HepG2 (cell line): Measurements from ENCODE around the gene POP7. TPM values are rescaled to one million over a fixed set of nuclear protein-coding genes. Genes with fewer than 3 reads are reported as not detected.
A peak's percentile ranks its signal among the peaks of the same experiment; 100 is the strongest.

Source experiments
- ATAC-seq: fragments of 200-7000 bp; cut with Tn5 transposase; 3 replicates; pipeline ENCODE4 v1.9.1; 2020; ENCODE audit warnings: mild to moderate bottlenecking, moderate library complexity
- BruUV-seq: library from RNA; stranded (reverse); fragments of 400-500 nt; replicated peaks from 2 replicates; lab custom pipeline; 2021; lab: Mats Ljungman, UMichigan
- CTCF ChIA-PET: fragments of 300-600 bp; formaldehyde crosslinking; extraction: SDS; loops from one replicate; lab custom pipeline; 2021; ENCODE audit warnings: low total read pairs, inconsistent platforms, low intra/inter-chr PET ratio; lab: Yijun Ruan, JAX
- POLR2A ChIA-PET: fragments of 350-600 bp; sonication (Branson Sonifier 250); formaldehyde crosslinking; loops from one replicate; lab custom pipeline; 2020; ENCODE audit warnings: antibody characterized with exemption, inconsistent platforms; lab: Yijun Ruan, JAX
- DNase-seq: peaks from one replicate; pipeline ENCODE4 v3.0.0-alpha.2; 2015; ENCODE audit warnings: low spot score
- FAIRE-seq: peaks from 3 replicates; lab custom pipeline; 2011; peaks lifted over from hg19 to GRCh38; lab: Jason Lieb, UNC
- H2AFZ ChIP-seq: one replicate; pipeline ENCODE4 v1.6.1; 2011; ENCODE audit warnings: low read length, inconsistent platforms
- H3K27ac ChIP-seq: fragments of 300-600 bp; 3 replicates; pipeline ENCODE4 v1.8.0; 2011; ENCODE audit warnings: mixed run types, mild to moderate bottlenecking, mixed read lengths, low read length, inconsistent platforms; ENCODE audit not compliant: insufficient read depth; ENCODE audit errors: extremely low read length
- H3K27me3 ChIP-seq, 2 experiments: fragments of 200-600 bp in 1 of 2; 2 replicates in 1 of 2; 3 replicates in 1 of 2; pipeline versions ENCODE4 v1.6.0 to v1.8.0; 2011; ENCODE audit warnings: low read length in 2 of 2, mild to moderate bottlenecking in 2 of 2, moderate library complexity in 2 of 2, inconsistent platforms in 1 of 2; ENCODE audit not compliant: insufficient read depth in 2 of 2, control insufficient read depth in 1 of 2
- H3K36me3 ChIP-seq, 2 experiments: fragments of 200-600 bp in 1 of 2; replicated peaks in 1 of 2; 2 replicates in 1 of 2; 3 replicates in 1 of 2; pipeline versions ENCODE4 v1.5.1 to v1.8.0; 2011; ENCODE audit warnings: low read length in 2 of 2, inconsistent platforms in 1 of 2; ENCODE audit not compliant: insufficient read depth in 2 of 2, control insufficient read depth in 1 of 2
- H3K4me1 ChIP-seq: 2 replicates; pipeline ENCODE4 v1.5.1; 2012; ENCODE audit warnings: low read length, inconsistent platforms; ENCODE audit not compliant: insufficient read depth
- H3K4me2 ChIP-seq: 2 replicates; pipeline ENCODE4 v1.6.0; 2011; ENCODE audit warnings: low read depth, low read length, inconsistent platforms
- H3K4me3 ChIP-seq, 3 experiments: fragments of 200-600 bp in 1 of 3; sonication (generic), shearing (Covaris generic) in 1 of 3; replicated peaks in 1 of 3; 2 replicates each; pipeline ENCODE4 v1.5.1; 2011 to 2016; ENCODE audit warnings: low read length in 3 of 3, inconsistent platforms in 2 of 3, low read depth in 2 of 3, mild to moderate bottlenecking in 2 of 3, control low read depth in 1 of 3, mixed read lengths in 1 of 3; ENCODE audit not compliant: insufficient read depth in 1 of 3
- H3K79me2 ChIP-seq: one replicate; pipeline ENCODE4 v1.6.1; 2011; ENCODE audit warnings: low read length, inconsistent platforms; ENCODE audit not compliant: insufficient read depth
- H3K9ac ChIP-seq: 2 replicates; pipeline ENCODE4 v1.6.0; 2011; ENCODE audit warnings: mild to moderate bottlenecking, low read depth, low read length, inconsistent platforms; ENCODE audit not compliant: insufficient read depth
- H3K9me3 ChIP-seq: 2 replicates; pipeline ENCODE4 v1.5.1; 2012; ENCODE audit warnings: mild to moderate bottlenecking, low read length
- H4K20me1 ChIP-seq: 2 replicates; pipeline ENCODE4 v1.6.0; 2011; ENCODE audit warnings: inconsistent platforms, mild to moderate bottlenecking, low read length, moderate library complexity; ENCODE audit not compliant: insufficient read depth
- ATF4 ChIP-seq, 2 experiments: fragments of 450-650 bp in 1 of 2; sonication (generic) in 1 of 2; formaldehyde crosslinking; IDR thresholded peaks; 2 replicates each; pipeline versions ENCODE4 v1.5.0 to v1.8.0; 2020 to 2022; ENCODE audit warnings: mild to moderate bottlenecking in 1 of 2, missing genetic modification reagents in 1 of 2
- MLXIP ChIP-seq: sonication (generic); formaldehyde crosslinking; IDR thresholded peaks from 2 replicates; pipeline ENCODE4 v1.9.0; 2021; ENCODE audit warnings: missing genetic modification reagents, borderline replicate concordance
- SOX5 ChIP-seq: IDR thresholded peaks from 2 replicates; pipeline ENCODE4 v1.6.1; 2016; ENCODE audit warnings: borderline replicate concordance
- ZNF121 ChIP-seq: sonication (generic); formaldehyde crosslinking; IDR thresholded peaks from 2 replicates; pipeline ENCODE4 v1.5.0; 2020; ENCODE audit warnings: mild to moderate bottlenecking, missing genetic modification reagents
- ZNF253 ChIP-seq: sonication (generic); formaldehyde crosslinking; IDR thresholded peaks from 2 replicates; pipeline ENCODE4 v1.8.0; 2022; ENCODE audit warnings: mild to moderate bottlenecking, missing genetic modification reagents, borderline replicate concordance
- ZNF337 ChIP-seq: sonication (generic); formaldehyde crosslinking; IDR thresholded peaks from 2 replicates; pipeline ENCODE4 v1.5.1; 2020; ENCODE audit warnings: missing genetic modification reagents, low read depth, mild to moderate bottlenecking, borderline replicate concordance
- ZNF484 ChIP-seq: sonication (generic); formaldehyde crosslinking; IDR thresholded peaks from 2 replicates; pipeline ENCODE4 v1.5.1; 2020; ENCODE audit warnings: mild to moderate bottlenecking, low read depth, missing genetic modification reagents, borderline replicate concordance
- ZNF720 ChIP-seq: sonication (generic); formaldehyde crosslinking; IDR thresholded peaks from 2 replicates; pipeline ENCODE4 v1.4.0; 2020; ENCODE audit warnings: missing genetic modification reagents
- WGBS: methylation state at CpG from one replicate; pipeline ENCODE4 v1.1.6; 2017; ENCODE audit warnings: low lambda C conversion rate; 5-methylcytosine and 5-hydroxymethylcytosine counted together
- in situ Hi-C: cut with HindIII; loops from 2 replicates; pipeline ENCODE4 v1.10.0; 2017; ENCODE audit warnings: low pct_unique_long_range_greater_than_20kb; ENCODE audit not compliant: extremely low pct_ligation_motif_present
- intact Hi-C: fragments of 100-400 bp; cut with micrococcal nuclease; formaldehyde crosslinking; loops from one replicate; pipeline ENCODE4 v1.10.0; 2022; ENCODE audit not compliant: unreplicated experiment
- polyA plus RNA-seq, 8 experiments: library from polyadenylated mRNA; depleted of rRNA in 3 of 8; stranded (reverse) in 7 of 8; unstranded in 1 of 8; fragments of >200 nt; fragmentation: Illumina TruSeq in 4 of 8; extraction: Trizol in 4 of 8; gene quantifications; 2 replicates each; pipeline versions ENCODE4 v1.2.1 to v1.2.3, GENCODE V29; 2011 to 2016; ENCODE audit warnings: low read depth in 4 of 8, missing spikeins in 1 of 8, mixed read lengths in 1 of 8; ENCODE audit not compliant: insufficient read depth in 1 of 8
- total RNA-seq, 5 experiments: library from RNA; depleted of rRNA; stranded (reverse); fragments of >200 nt; fragmentation: Illumina TruSeq; extraction: Trizol; gene quantifications; 2 replicates each; pipeline ENCODE4 v1.2.3, GENCODE V29; 2016; ENCODE audit warnings: low read depth in 1 of 5

Gene POP7
- total and polyA plus RNA-seq, 2 of the 13 experiments (the other 11 are each of a cell fraction or from before 2014, with no cell fraction given): 63.9 to 91.1 TPM

GRCh38 chr7:100731937-100732636 is 26.2 kb downstream of the POP7 start (continued):
- TF ChIP-seq ZNF121 (CRISPR knock-in tag) (peak; percentile 79), ZNF253 (CRISPR knock-in tag) (no peak)

GRCh38 chr7:100735730-100736129 is 29.8 kb downstream of the POP7 start:
- no peak for ATAC-seq
- no TSS peak for BruUV-seq
- Histone ChIP-seq H3K9me3 (no peaks in the 10 kb centered on the region), H3K36me3 (no peaks in the 10 kb centered on the region), H3K4me3 (no peak overlapping the region), H3K4me1 (peaks cover 80% of the 10 kb centered on the region), H4K20me1 (no peaks in the 10 kb centered on the region), H3K27ac (no peak overlapping the region), H3K27me3 (no peaks in the 10 kb centered on the region), H3K79me2 (no peaks in the 10 kb centered on the region), H2AFZ (no peak overlapping the region), H3K9ac (no peak overlapping the region), H3K4me2 (no peak overlapping the region)
- DNase-seq: no peak
- TF ChIP-seq ZNF484 (CRISPR knock-in tag): no peak
- TF ChIP-seq SOX5 (CRISPR knock-in tag): no peak
- no peak for TF ChIP-seq MLXIP (CRISPR knock-in tag)
- TF ChIP-seq ZNF720 (CRISPR knock-in tag): no peak
- no peak for TF ChIP-seq ZNF337 (CRISPR knock-in tag)
- TF ChIP-seq ATF4 (CRISPR knock-in tag; IDR thresholded peaks at IDR 0.05): no peak
- no peak for FAIRE-seq
- POLR2A ChIA-PET: no interaction called here
- CTCF ChIA-PET: no interaction called here
- in situ Hi-C loops (no loop called here), intact Hi-C loops (no loop called here)
- 38% methylated on average over 7 of the region's 7 CpGs for WGBS
